HG03064 (cell line): ENCODE data around the gene EGF.

ENCODE experiments used
- ATAC-seq: cut with Tn5 transposase; IDR thresholded peaks from one replicate; pipeline ENCODE4 v1.9.1; 2021; ENCODE audit warnings: low read depth; ENCODE audit not compliant: unreplicated experiment

Gene EGF

DNA sequence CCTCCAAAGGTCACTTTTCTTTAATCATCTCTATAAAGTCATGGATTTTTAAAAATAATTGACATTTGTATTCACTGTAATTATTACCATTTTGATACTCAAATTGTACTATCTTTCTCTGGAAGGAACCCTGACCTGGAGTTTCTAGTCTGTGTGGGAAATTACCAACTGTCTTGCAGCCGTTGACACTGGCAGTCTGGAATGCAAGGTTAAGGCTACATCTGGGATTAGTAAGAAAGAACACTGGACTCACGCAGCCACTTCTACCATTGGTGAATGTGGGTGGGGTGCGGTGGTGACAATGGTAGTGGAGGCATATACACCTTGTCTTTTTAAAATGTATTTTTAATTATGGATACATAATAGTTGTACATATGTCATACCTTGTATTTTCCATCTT is 40.9 kb downstream of the EGF start:
- no peak for ATAC-seq

DNA sequence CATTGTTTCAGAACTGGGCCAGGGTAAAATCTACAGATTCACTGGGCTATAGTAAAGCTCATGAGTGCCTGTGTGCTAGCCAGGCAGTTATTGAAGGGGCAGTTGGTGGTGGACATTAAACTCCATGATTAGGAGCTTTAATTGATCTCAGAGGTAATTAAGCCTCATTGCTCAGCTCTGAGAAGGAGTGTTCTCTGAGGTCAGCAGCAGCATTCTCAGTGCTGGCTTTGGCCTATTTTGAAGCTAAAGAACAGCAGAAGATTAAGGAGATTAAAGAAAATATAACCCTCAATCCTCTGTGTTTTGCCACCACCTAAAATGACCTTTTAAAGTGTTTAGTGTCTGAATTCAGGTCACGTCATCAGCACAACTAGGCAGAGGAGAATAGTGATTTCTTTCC is 42.5 kb downstream of the EGF start:
- ATAC-seq = no peak

DNA sequence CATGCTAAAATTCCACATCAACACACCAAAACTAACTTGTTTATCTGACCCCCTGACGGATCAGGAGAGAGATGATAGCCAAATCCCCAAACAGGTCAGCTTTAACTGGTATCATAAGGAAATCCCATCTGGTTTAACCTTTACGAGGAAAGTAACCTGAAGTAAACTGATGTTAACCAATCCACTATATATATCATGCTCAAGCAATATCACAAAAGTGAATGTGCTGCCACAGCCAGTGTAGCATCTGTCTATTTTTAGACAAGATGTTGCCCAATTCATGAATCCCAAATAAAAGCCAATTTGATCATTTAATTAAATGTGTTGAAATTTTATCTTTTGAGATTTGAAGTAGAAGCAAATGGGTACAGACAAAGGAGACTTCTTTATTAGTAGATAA is 44.5 kb downstream of the EGF start:
- no peak for ATAC-seq

DNA sequence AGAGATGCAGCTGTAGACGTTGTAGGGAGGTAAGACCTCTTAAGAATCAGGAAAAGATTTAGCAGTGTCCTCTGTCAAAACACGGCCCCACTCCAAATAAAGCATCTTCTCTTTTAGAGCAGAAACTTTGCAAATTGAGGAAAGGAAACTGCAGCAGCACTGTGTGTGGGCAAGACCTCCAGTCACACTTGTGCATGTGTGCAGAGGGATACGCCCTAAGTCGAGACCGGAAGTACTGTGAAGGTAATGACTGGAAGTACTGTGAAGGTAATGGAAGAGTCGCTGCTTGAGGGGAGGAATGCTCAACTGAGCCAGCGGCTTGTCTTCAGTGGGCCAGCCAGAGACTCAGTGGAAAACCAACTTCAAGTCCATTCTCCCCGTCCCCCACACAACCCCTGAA is 46.5 kb downstream of the EGF start:
- ATAC-seq = no peak

DNA sequence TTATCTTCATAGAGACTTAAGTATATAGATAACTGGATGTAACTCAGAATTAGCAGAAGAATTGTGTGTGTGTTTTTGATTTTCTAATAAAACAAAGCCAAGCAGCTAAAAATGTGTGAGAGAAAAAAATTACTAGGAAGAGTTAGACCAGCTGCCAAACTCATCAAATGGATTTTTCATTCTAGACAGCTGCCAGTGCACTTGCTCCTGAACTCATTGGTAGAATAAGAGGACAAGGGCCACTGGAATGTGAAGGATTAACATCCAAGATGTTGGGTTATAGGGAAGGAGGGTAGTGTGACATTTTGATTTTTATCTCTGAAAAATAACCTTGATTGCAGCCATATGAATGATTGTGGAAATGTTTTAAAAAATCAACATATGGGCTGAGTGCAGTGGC is 49.7 kb downstream of the EGF start:
- ATAC-seq = no peak

DNA sequence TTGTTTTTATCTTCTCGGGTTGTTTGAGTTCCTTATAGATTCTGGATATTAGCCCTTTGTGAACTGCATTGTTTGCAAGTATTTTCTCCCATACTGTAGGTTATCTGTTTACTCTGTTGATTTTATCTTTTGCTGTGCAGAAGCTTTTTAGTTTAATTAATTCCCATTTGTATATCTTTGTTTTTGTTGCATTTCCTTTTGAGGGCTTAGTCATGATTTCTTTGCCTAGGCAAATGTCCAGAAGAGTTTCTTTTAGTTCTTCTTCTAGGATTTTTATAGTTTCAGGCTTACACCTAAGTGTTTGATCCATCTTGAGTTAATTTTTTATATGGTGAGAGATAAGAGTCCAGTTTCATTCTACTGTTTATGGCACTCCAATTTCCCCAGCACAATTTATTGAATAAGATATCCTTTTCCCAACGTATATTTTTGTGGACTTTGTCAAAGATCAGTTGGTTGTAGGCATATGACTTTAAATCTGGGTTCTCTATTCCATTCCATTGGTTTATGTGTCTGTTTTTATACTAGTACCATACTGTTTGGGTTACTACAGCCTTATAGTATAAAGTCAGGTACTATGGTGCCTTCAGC is 54.3 kb downstream of the EGF start:
- no peak for ATAC-seq

DNA sequence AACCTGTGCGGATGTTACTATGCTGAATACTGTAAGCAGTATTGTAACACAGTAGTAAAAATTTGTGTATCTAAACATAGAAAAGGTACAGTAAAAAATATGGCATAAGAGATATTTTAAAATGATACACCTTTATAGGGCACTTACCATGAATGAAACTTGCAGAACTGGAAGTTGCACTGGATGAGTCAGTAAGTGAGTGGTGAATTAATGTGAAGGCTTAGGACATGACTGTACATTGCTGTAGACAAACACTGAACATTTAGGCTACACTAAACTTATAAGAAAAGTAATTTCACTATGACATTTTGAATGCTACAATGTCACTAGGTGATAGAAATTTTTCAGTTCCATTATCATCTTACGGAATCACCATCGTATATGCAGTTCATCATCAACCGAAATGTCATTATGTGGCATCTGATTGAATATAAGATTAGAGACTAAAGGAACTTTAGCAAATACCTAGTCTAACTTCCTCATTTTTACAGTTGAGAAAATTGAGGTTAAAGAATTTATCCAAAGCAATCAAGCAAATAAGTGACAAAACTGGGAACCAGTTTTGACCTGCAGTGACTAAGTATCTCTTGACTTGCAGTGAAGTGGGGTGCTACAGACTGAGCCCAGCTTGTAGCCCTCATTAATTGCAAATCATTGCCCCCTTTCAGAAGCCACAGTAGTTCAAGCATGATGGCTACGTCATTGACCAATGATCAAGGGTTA is 55.3 kb downstream of the EGF start:
- no peak for ATAC-seq

DNA sequence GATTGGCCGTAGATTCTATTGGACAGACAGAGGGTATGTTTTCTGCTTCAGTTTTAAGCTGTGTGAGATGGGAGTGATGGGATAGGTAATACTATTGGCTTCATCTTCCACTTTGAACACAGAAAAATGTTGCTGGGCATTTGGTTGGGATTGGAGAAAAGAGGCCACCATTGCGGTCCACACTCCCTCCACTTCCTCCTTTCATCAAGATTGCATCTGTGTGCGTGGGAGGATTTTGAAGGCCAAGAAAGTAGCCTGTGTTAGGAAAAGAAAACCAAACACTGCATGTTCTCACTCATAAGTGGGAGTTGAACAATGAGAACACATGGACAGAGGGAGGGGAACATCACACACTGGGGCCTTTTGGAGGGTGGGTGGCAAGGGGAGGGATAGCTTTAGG is 56.4 kb downstream of the EGF start:
- ATAC-seq = no peak

DNA sequence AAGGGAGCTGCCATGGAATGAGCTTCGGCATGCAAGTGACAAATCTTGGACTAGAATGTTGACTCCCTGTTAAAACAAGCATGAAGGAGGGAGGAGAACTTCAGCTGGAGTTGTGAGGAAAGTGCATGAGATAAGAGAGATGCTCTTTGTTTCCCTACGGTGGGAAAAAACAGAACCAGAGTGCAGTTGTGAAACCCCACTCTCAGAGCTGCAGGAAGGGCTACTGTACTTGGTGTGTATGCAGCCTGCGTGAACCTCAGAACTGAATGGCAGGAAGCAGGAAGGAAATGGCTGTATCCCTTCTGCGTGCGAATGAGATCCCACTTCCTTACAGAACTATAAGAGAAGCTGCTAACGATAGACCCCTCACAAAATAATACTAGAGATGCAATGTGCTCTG is 57.2 kb downstream of the EGF start:
- no peak for ATAC-seq

DNA sequence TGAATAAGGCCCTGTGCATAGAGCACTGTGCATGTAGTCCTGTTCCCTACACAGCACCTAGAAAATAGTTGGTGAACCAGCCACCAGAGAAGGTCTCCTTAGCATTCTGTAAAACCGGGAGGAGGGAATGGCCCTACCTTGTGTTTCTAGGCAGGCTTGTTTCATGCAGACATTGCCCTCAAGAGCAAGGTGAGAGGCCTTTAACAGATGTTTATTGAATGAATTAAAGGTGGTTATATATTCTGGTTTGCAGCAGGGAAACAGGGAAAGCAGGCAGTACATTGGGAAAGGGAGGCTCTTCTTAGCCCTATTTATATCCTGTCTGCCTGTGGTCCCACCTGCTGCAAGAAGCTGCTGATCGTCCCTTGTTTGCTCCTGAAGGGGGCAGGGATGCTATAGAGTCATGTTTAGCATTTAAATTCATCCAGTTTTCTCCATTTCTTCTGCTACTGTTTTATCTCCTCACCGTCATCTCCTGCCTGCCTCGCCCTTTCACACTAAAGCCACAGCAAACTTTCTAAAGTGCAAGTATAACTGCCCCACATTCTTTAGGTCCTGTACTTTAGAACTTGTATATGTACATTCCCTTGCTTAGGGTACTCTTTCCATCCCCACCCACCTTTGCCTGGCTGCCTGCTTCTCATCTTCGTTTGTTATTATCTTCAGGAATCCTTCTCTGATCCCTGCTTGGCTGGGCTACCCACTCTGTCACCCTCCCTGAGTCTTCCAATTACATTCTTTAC is 60.3 kb downstream of the EGF start:
- ATAC-seq = no peak

DNA sequence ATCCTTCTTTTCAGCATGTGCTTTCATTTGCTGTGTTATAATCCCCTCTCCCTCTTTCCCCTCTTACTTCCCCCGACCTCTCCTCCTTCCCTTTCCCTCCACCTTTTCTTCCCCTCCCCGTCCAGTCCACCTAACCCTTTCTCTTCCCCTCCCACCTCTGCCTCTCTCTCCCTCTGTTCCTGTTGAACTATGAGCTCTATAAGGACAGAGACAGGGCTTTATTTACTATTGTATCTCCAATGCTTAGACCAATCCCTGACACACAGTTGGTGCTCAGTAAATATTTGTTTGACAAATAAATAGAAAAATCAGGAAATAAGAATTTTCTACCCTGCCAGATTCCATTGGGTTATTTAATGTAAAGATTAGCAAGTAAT is 60.8 kb downstream of the EGF start:
- ATAC-seq = no peak

DNA sequence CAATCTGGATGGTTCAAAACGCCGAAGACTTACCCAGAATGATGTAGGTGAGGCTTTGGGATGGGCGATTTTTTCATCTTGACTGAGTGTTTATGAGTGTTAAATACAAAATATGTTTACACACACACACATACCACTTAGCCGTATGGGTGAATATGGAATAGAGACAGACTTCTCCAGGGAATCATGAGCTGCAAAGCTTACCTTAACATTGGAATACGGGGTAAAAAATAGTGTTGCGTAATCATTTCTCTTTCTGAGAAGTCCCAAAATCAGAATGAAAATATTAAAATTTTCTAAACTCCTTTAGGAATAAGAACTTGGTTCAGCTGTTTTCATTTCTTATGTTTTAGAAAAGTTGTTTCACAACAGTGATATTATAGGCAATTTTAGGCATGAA is 63.5 kb downstream of the EGF start:
- ATAC-seq = no peak

DNA sequence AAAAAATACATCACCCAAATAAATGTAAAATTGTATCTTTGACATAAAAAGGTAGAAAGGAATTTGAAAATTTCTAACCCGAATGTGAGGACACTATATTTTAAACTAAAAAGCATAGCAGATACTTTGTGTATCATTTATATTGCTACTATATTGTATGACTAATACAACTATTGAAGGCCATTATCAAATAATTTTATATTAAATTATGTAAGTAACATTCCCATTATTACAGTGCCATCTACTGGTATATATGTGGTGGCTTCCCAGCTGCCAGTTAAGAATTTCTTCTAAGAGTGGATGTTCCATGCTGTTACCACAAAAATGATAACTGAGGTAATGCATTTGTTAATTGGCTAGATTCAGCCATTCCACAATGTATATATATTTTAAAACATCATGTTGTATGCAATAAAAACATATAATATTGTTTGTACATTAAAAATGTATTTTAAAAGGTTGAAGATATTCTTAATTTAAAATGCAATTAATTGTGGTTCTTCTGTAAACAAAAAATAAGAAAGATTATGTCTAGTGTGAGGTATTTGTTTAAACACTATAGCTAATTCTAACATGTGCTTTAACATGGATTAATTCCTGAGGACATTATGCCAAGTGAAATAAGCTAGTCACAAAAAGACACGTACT is 65.3 kb downstream of the EGF start:
- ATAC-seq = no peak

DNA sequence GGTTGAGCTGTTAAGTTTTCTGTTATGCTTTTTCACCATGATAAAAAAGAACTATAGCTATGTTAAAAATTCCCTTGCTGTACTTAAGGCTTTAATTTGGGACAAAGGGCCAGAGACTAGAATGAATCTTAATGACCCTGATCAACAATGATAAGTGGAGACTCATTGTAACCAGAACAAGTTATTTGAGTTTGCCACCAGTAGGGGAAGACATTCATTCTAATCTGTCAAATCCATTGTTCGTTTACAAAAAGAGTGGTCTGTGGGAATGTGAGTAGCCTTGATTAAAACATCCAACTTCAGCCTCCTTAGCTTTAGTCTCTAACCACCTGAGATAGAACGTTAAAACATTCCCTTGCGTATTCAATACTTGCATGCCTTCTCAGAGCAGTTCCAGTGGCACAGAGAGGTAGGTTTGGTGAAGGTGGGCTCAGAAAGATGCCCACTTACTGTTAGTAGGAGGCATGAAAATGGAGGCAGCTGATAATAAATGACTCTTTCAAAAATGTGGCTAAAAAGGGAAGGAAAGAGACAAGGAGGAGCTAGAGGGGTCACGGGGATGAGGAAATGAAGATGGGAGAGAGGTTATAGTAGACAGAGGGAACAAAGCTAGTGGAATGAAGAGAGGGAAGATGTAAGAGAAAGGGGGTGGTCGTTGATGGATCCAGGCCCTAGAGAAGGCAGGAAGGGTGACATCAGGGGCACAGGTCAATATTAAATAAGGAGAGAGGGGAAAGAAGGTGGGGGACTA is 66.2 kb downstream of the EGF start:
- ATAC-seq = no peak

DNA sequence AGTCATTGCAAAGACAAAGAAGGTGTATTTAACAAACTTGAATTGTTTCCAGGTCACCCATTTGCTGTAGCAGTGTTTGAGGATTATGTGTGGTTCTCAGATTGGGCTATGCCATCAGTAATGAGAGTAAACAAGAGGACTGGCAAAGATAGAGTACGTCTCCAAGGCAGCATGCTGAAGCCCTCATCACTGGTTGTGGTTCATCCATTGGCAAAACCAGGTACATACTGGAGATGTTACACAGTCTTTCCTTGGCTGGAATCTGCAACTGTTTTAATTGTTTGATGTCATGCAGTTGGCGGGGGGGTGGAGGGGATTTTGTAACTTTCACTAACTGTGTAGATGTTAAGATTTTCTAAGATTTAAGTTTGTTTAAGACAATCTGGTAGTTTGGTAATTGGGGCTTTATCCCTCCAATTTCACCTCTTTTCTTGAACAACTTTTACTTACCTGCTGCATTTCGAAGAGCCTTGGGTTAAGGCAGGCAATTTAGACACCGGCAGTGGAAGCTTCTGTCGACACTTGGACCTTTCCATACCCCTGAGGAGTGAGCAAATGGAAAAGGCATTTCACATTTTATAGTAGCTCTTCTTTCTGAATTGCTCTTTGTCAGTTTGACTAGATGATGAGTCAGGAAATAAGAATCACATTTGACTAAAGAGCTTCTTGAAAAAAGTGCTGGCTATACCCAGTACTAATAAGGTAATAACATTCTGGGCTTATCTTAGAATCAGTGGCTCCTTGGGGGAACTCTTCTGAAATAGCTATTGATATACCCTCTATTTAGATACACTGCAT is 67.4 kb downstream of the EGF start:
- ATAC-seq = no peak

DNA sequence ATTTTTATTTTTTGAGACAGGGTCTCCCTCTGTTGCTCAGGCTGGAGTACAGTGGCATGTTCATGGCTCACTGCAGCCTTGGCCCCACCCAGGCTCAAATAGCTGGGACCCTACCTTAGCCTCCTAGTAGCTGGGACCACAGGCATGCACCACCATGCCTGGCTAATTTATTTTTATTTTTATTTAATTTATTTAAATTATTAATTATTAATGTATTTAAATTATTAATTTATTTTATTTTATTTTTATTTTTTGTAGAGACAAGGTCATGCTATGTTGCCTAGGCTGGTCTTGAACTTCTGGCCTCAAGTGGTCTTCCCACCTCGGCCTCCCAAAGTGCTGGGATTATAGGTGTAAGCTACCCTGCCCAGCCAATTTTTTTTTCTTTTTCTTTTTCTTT is 69.3 kb downstream of the EGF start:
- ATAC-seq = no peak

DNA sequence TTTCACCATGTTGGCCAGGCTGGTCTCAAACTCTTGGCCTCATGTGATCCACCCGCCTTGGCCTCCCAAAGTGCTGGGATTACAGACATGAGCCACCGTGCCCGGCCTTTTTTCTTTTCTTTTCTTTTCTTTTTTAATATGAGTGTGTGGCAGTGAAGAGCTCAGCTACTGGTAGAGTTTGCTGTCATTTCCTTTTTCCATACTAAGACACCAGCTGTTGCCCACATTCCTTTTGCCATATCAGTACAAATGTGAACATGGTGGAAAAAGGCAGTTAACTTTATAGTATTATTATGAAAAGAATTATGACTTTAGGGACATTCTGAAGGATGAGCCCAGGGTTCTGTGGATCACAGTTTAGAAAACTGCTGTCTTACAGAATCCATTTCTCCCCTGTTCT is 69.8 kb downstream of the EGF start:
- ATAC-seq = no peak

DNA sequence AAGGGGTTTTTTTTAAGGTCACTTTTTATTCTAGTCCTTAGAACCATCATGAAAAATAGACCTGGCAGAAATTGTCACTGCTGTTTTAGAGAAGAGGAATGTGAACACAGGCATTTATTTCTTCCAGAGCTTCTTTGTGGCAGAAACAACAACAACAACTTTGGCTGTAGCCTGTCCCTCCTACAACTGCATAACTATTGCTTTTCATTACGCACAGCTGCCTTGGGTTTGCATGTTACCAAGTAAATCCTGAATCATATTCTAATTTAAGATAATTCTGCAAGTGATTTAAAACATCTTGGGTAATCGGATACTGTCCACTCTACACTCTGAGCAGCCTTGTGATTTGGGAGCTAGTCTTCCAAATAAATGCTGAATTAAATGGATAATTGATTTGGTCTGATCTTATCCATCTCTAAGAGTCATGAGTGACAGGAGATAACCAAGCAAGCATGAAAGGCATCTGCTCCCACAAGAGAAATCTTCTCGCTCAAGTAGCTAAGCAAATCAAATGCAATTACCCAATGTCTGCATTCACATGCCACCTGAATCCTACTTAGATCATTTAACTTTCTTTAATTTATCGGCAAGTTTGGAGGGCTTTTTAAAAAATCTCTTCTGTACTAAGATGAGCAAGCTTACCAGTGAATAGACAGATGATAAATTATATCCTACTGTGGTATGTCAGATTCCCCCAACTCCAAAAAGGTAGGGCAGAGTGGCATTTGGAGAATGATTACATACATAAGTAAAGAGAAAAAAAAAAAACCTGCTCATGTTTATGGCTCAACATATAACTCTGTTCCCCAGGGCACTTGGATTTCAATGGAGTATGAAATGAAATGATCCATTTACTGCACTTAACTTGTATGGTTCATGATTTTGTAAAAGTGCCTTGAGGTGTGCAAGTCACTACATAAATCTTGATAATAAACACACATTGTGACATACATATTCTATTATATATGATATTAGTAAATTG is 73.6 kb downstream of the EGF start:
- no peak for ATAC-seq

DNA sequence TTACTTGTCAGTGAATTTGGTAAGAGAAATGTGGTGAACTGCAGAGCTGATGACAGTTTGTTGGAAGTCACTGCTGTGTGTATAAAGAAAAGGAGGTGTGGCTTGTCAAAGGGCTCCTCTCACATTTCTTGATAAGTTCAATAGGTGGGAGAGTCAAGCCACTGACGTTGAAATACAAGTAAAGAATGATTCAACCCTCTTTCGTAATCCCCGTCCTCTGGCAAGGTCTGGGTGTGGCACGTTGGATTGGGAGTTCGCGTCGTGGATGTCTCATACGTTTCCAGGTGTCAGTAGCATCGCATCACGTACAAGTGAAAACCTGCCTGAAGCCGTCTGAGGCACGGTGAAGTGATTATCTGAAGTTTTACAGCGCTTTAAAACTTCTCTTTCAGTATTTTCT is 76.4 kb downstream of the EGF start:
- ATAC-seq = no peak
